ENCODE results near the gene SMURF2. TPM values are rescaled to one million over a fixed set of nuclear protein-coding genes. Genes with fewer than 3 reads are reported as not detected.

Gene SMURF2
- total and polyA plus RNA-seq, 10 of the 15 experiments (the other 5 are each of a cell fraction or from before 2014, with no cell fraction given): 2.8 to 13.4 (median 7.5) TPM

DNA sequence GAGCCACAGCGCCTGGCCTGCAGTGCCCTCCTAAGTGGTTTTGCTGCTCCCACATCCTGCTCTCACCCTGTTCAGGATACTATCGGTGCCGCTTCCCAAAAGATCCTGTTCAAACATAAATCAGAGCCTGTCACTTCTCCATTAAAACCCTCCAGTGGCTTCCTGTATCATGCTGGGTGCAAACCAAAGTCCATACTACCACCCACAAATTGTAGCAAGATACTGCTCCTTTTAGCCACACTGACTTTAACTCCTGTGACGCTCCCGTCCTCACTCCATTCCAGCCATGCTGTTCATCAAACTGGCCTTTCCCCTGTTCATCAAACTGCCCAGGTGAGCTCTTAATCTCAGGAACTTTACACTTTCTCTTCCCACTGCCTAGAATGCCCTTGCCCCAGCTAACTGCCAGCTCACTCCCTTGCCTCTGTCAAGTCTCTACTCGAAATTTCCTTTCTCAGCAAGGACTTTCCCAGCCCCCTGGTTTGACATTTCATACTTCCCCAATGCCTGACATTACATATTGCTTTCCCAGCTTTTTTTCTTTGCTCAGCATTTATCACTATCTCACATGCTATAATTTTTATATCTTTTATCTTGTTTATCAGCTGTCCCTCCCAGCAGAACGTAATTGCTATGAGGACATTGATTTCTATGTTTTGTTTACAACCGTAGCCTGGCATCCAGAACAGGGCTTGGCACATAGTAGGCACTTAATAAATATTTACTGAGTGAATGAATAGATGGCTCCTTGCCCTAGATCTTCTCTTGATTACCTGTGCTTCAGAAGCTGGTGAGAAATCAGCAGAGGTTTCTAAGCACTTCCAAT is 44.3 kb upstream of the SMURF2 start:
- Histone ChIP-seq H3K9ac (ENCODE audit: control insufficient read depth, insufficient read depth, low read length) (no peak overlapping the region), H3K4me3 (no peak overlapping the region), H4K20me1 (ENCODE audit: control insufficient read depth, insufficient read depth) (no peaks in the 10 kb centered on the region), H3K4me1 (ENCODE audit: control insufficient read depth, insufficient read depth, low read length) (peaks cover 11% of the 10 kb centered on the region), H3K27me3 (replicated peaks in 1 of 2; ENCODE audit: control insufficient read depth in 2 of 2, insufficient read depth in 2 of 2, low read length in 1 of 2) (no peaks in the 10 kb centered on the region; a peak in 1 of 4 replicates), H3K9me3 (replicated peaks; ENCODE audit: control insufficient read depth, insufficient read depth, low read length) (no peaks in the 10 kb centered on the region), H3K4me2 (ENCODE audit: control insufficient read depth, insufficient read depth) (no peak overlapping the region), H3K79me2 (ENCODE audit: control insufficient read depth, insufficient read depth, low read length) (no peaks in the 10 kb centered on the region), H2AFZ (ENCODE audit: control insufficient read depth, low read depth, low read length) (no peak overlapping the region), H3K27ac (ENCODE audit: control insufficient read depth, insufficient read depth) (no peak overlapping the region), H3K36me3 (ENCODE audit: control insufficient read depth in 2 of 2, insufficient read depth in 2 of 2, low read length in 1 of 2) (no peaks in the 10 kb centered on the region)
- RAD21 ChIA-PET (ENCODE audit: unreplicated experiment): no interaction called here
- no TSS peak for BruUV-seq (replicated peaks)
- DNase-seq (ENCODE audit: low read depth, low spot score) (no peak), FAIRE-seq (no peak), ATAC-seq (no peak)
- in situ Hi-C loops (cut with MboI): no loop called here
- WGBS (ENCODE audit: insufficient coverage, insufficient replicate concordance, low lambda C conversion rate, missing lambda C conversion rate): 69% methylated on average over 8 of the region's 8 CpGs
- intact Hi-C loops (cut with micrococcal nuclease; ENCODE audit: unreplicated experiment): no loop called here
- CTCF ChIA-PET: interaction anchor here (0.7 kb wide), 1 partner anchor 51 kb away, joined by 3 read pairs; no protein-coding TSS in a partner anchor
- POLR2A ChIA-PET: no interaction called here
- SMC1A ChIA-PET (ENCODE audit: uncharacterized antibody, unreplicated experiment): no interaction called here
- TF ChIP-seq, protein P1, sequence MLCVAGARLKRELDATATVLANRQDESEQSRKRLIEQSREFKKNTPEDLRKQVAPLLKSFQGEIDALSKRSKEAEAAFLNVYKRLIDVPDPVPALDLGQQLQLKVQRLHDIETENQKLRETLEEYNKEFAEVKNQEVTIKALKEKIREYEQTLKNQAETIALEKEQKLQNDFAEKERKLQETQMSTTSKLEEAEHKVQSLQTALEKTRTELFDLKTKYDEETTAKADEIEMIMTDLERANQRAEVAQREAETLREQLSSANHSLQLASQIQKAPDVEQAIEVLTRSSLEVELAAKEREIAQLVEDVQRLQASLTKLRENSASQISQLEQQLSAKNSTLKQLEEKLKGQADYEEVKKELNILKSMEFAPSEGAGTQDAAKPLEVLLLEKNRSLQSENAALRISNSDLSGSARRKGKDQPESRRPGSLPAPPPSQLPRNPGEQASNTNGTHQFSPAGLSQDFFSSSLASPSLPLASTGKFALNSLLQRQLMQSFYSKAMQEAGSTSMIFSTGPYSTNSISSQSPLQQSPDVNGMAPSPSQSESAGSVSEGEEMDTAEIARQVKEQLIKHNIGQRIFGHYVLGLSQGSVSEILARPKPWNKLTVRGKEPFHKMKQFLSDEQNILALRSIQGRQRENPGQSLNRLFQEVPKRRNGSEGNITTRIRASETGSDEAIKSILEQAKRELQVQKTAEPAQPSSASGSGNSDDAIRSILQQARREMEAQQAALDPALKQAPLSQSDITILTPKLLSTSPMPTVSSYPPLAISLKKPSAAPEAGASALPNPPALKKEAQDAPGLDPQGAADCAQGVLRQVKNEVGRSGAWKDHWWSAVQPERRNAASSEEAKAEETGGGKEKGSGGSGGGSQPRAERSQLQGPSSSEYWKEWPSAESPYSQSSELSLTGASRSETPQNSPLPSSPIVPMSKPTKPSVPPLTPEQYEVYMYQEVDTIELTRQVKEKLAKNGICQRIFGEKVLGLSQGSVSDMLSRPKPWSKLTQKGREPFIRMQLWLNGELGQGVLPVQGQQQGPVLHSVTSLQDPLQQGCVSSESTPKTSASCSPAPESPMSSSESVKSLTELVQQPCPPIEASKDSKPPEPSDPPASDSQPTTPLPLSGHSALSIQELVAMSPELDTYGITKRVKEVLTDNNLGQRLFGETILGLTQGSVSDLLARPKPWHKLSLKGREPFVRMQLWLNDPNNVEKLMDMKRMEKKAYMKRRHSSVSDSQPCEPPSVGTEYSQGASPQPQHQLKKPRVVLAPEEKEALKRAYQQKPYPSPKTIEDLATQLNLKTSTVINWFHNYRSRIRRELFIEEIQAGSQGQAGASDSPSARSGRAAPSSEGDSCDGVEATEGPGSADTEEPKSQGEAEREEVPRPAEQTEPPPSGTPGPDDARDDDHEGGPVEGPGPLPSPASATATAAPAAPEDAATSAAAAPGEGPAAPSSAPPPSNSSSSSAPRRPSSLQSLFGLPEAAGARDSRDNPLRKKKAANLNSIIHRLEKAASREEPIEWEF (IDR thresholded peaks at IDR 0.05; ENCODE audit: insufficient replicate concordance, low read depth, low read length): no peak
- TF ChIP-seq ESRRA (IDR thresholded peaks at IDR 0.05; ENCODE audit: low read length): no peak
- no peak for TF ChIP-seq SIX5 (IDR thresholded peaks at IDR 0.05; ENCODE audit: low read depth, low read length, severe bottlenecking)
- no peak for TF ChIP-seq MXI1 (IDR thresholded peaks at IDR 0.05; ENCODE audit: low read depth, low read length)
- no peak for TF ChIP-seq SUZ12 (IDR thresholded peaks at IDR 0.05; ENCODE audit: unreplicated experiment)
- TF ChIP-seq IRF4 (IDR thresholded peaks at IDR 0.05; ENCODE audit: low read depth, low read length): no peak
- TF ChIP-seq ZBED1 (IDR thresholded peaks at IDR 0.05; ENCODE audit: borderline replicate concordance): no peak
- TF ChIP-seq, protein P2, sequence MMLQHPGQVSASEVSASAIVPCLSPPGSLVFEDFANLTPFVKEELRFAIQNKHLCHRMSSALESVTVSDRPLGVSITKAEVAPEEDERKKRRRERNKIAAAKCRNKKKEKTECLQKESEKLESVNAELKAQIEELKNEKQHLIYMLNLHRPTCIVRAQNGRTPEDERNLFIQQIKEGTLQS (IDR thresholded peaks at IDR 0.05; ENCODE audit: borderline replicate concordance, extremely low read depth, low read depth, low read length): no peak
- no peak for TF ChIP-seq ETV6 (conservative IDR thresholded peaks at IDR 0.05 in 1 of 2, IDR thresholded peaks at IDR 0.05 in 1 of 2; ENCODE audit: borderline replicate concordance in 1 of 2, low read depth in 1 of 2)
- TF ChIP-seq, protein P3, sequence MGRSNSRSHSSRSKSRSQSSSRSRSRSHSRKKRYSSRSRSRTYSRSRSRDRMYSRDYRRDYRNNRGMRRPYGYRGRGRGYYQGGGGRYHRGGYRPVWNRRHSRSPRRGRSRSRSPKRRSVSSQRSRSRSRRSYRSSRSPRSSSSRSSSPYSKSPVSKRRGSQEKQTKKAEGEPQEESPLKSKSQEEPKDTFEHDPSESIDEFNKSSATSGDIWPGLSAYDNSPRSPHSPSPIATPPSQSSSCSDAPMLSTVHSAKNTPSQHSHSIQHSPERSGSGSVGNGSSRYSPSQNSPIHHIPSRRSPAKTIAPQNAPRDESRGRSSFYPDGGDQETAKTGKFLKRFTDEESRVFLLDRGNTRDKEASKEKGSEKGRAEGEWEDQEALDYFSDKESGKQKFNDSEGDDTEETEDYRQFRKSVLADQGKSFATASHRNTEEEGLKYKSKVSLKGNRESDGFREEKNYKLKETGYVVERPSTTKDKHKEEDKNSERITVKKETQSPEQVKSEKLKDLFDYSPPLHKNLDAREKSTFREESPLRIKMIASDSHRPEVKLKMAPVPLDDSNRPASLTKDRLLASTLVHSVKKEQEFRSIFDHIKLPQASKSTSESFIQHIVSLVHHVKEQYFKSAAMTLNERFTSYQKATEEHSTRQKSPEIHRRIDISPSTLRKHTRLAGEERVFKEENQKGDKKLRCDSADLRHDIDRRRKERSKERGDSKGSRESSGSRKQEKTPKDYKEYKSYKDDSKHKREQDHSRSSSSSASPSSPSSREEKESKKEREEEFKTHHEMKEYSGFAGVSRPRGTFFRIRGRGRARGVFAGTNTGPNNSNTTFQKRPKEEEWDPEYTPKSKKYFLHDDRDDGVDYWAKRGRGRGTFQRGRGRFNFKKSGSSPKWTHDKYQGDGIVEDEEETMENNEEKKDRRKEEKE (IDR thresholded peaks at IDR 0.05): no peak
- TF ChIP-seq SIN3A (IDR thresholded peaks at IDR 0.05; ENCODE audit: low read depth, low read length): no peak
- no peak for TF ChIP-seq HCFC1 (IDR thresholded peaks at IDR 0.05; ENCODE audit: low read length)
- TF ChIP-seq WRNIP1 (IDR thresholded peaks at IDR 0.05; ENCODE audit: borderline replicate concordance, low read depth, low read length): no peak
- no peak for TF ChIP-seq YBX1 (IDR thresholded peaks at IDR 0.05)
- TF ChIP-seq CBX5 (IDR thresholded peaks at IDR 0.05; ENCODE audit: low read depth): no peak
